Sigmoid colon (tissue), 7 donors: ENCODE data around the gene PCNX1. TPM values are rescaled to one million over a fixed set of nuclear protein-coding genes. Genes with fewer than 3 reads are reported as not detected.

Experiments used
- DNase-seq: peaks from one replicate; pipeline ENCODE4 v3.0.0-alpha.2; 2019
- H3K27ac ChIP-seq, 4 donors: fragments of 200-600 bp; sonication (generic); one replicate each; pipeline ENCODE4 v1.5.1; 2016 to 2019; ENCODE audit warnings: mild to moderate bottlenecking in 1 of 4
- H3K27me3 ChIP-seq, 3 donors: fragments of 200-600 bp; sonication (generic); one replicate each; pipeline ENCODE4 v1.5.1; 2019; ENCODE audit warnings: mild to moderate bottlenecking in 1 of 3
- H3K36me3 ChIP-seq, 4 donors: fragments of 200-600 bp; sonication (generic); one replicate each; pipeline ENCODE4 v1.5.1; 2016 to 2019
- H3K4me1 ChIP-seq, 4 donors: fragments of 200-600 bp; sonication (generic); one replicate each; pipeline ENCODE4 v1.5.1; 2017 to 2019
- H3K4me3 ChIP-seq, 4 donors: fragments of 200-600 bp; sonication (generic); one replicate each; pipeline ENCODE4 v1.5.1; 2017 to 2019; ENCODE audit warnings: mild to moderate bottlenecking in 2 of 4, moderate library complexity in 1 of 4
- H3K9me3 ChIP-seq, 4 donors: fragments of 200-600 bp in 3 of 4; sonication (generic) in 3 of 4; one replicate each; pipeline versions ENCODE4 v1.5.1 to v1.6.1; 2013 to 2019
- EP300 ChIP-seq, 4 donors: sonication (generic); formaldehyde crosslinking; IDR thresholded peaks; one replicate each; pipeline ENCODE4 v1.6.1; 2017; ENCODE audit warnings: antibody characterized with exemption in 4 of 4
- POLR2A ChIP-seq, 2 donors: fragments of 450-650 bp; IDR thresholded peaks; one replicate each; pipeline ENCODE4 v1.6.1; 2016; ENCODE audit warnings: antibody characterized with exemption in 2 of 2, mild to moderate bottlenecking in 2 of 2, moderate library complexity in 2 of 2
- POLR2AphosphoS5 ChIP-seq, 4 donors: sonication (generic); formaldehyde crosslinking; IDR thresholded peaks; one replicate each; pipeline ENCODE4 v1.6.1; 2017; ENCODE audit warnings: antibody characterized with exemption in 4 of 4
- WGBS, 2 donors: extraction: QIAGEN DNeasy Blood & Tissue Kit; methylation state at CpG; one replicate each; pipeline ENCODE4 v1.1.7; 2013; 5-methylcytosine and 5-hydroxymethylcytosine counted together
- intact Hi-C: fragments of 100-400 bp; cut with DNase I; formaldehyde crosslinking; loops from one replicate; pipeline ENCODE4 v1.15.1; 2023
- polyA plus RNA-seq, 3 donors: library from polyadenylated mRNA; stranded (reverse); fragments of 200-250 nt; gene quantifications; one replicate each; pipeline ENCODE4 v1.2.3, GENCODE V29; 2013
- total RNA-seq, 4 donors: library from RNA; depleted of rRNA; stranded (reverse); fragments of >200 nt; gene quantifications; one replicate each; pipeline ENCODE4 v1.1.0, GENCODE V29; 2016
- TF ChIP-seq, protein P1 (sequence below), 4 experiments: fragments of 450-650 bp in 3 of 4; fragments of 200-600 bp in 1 of 4; IDR thresholded peaks; one replicate each; pipeline ENCODE4 v1.5.1; 2016 to 2019; ENCODE audit warnings: antibody characterized with exemption in 4 of 4, mild to moderate bottlenecking in 3 of 4, moderate library complexity in 2 of 4
- donor health status: healthy with polysubstance abuse.
- donor health status: Bipolar disorder and iron deficiency.
- donor health status: healthy.

Gene PCNX1
- total and polyA plus RNA-seq, 7 donors, result 1.2 to 73.9 (median 62.8) TPM

DNA sequence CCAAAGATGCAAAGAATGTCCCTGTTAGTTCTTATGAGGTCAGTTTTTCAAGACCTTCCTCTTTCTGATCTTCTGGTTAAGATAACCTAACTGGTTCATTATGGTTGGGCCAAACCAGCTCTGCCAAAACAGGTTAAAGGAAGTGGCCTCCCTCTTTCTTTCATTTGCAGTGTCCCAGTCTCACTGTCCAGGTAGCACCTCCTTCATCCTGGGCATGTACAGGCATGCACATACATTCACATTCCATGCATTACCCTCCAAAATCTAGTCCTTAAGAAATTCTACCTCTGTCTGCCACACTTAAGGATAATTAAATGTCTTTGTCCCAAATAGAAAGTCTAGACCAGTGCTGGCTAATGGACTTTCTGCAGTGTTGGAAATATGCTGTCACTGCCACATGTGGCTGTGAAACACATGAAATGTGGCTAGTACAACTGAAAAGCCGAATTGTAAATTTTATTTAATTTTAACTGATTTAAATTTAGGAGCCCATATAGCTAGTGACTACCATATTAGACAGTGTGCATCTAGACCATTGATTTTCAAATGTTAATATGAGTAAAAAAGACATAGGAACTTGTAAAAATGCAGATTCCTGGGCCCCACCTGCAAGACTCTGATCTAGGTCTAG, 169.3 kb downstream of the PCNX1 start:
- Histone ChIP-seq H3K9me3 (peaks cover 0 to 7% (median 5%) of the 10 kb centered on the region in 4 donors), H3K27ac (no peak overlapping the region), H3K36me3 (peaks cover 17 to 75% (median 43%) of the 10 kb centered on the region in 4 donors), H3K4me1 (no peaks in the 10 kb centered on the region), H3K27me3 (no peaks in the 10 kb centered on the region), H3K4me3 (no peak overlapping the region)
- intact Hi-C loops, result no loop called here
- TF ChIP-seq POLR2A (IDR thresholded peaks at IDR 0.05) (no peak), POLR2AphosphoS5 (IDR thresholded peaks at IDR 0.05) (no peak), EP300 (IDR thresholded peaks at IDR 0.05) (no peak)
- TF ChIP-seq, protein P1, sequence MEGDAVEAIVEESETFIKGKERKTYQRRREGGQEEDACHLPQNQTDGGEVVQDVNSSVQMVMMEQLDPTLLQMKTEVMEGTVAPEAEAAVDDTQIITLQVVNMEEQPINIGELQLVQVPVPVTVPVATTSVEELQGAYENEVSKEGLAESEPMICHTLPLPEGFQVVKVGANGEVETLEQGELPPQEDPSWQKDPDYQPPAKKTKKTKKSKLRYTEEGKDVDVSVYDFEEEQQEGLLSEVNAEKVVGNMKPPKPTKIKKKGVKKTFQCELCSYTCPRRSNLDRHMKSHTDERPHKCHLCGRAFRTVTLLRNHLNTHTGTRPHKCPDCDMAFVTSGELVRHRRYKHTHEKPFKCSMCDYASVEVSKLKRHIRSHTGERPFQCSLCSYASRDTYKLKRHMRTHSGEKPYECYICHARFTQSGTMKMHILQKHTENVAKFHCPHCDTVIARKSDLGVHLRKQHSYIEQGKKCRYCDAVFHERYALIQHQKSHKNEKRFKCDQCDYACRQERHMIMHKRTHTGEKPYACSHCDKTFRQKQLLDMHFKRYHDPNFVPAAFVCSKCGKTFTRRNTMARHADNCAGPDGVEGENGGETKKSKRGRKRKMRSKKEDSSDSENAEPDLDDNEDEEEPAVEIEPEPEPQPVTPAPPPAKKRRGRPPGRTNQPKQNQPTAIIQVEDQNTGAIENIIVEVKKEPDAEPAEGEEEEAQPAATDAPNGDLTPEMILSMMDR (IDR thresholded peaks at IDR 0.05), result no peak
- no peak for DNase-seq
- WGBS, 2 donors, result 95 to 97% methylated on average over 1 of the region's 1 CpG

DNA sequence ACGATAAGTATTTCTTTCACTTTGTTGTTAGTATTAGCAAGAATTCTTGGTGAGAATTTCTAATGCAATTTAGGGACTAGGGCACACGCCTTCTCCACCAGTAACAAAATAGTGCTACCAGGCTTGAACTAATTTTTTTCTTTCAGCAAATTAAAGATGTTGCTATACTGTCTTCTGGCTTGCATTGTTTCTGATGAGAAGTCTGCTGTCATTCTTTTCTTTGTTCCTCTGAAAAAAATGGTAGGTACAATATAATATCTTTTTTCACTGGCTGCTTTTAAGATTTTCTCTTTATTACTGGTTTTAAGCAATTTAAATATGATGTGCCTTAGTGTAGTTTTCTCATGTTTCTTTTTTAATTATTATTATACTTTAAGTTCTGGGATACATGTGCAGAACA, 171.2 kb downstream of the PCNX1 start:
- Histone ChIP-seq H3K36me3 (peaks cover 14 to 58% (median 43%) of the 10 kb centered on the region in 4 donors), H3K4me3 (no peak overlapping the region), H3K9me3 (peaks cover 0 to 7% (median 5%) of the 10 kb centered on the region in 4 donors), H3K4me1 (no peaks in the 10 kb centered on the region), H3K27ac (no peak overlapping the region), H3K27me3 (no peaks in the 10 kb centered on the region)
- 98 to 99% methylated on average over 2 of the region's 2 CpGs for WGBS, 2 donors
- TF ChIP-seq, protein P1 (IDR thresholded peaks at IDR 0.05), result no peak
- no peak for TF ChIP-seq POLR2A (IDR thresholded peaks at IDR 0.05)
- TF ChIP-seq EP300 (IDR thresholded peaks at IDR 0.05), result no peak
- no peak for TF ChIP-seq POLR2AphosphoS5 (IDR thresholded peaks at IDR 0.05)
- intact Hi-C loops, result no loop called here
- DNase-seq, result no peak

DNA sequence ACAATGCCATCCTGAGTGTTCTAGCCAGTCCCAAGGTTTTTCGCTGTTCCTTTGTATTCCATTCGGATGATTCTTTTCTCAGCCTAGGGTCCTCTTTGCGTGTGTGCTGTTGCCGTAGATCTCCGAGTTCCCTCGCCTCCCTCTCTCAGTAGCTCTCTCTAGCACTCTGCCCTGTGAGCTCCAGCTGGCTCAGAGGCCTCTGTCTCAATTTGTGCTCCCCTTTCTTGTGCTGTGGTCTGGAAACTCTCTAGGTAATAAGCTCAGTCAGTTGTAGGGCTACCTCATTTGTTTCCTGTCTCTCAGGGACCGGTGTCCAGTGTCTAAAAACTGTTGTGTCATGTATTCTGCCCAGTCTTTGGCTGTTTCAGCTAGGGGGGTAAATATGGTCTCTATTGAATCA, 179.3 kb downstream of the PCNX1 start:
- TF ChIP-seq, protein P1 (IDR thresholded peaks at IDR 0.05), result no peak
- no peak for TF ChIP-seq EP300 (IDR thresholded peaks at IDR 0.05)
- no peak for TF ChIP-seq POLR2A (IDR thresholded peaks at IDR 0.05)
- no peak for TF ChIP-seq POLR2AphosphoS5 (IDR thresholded peaks at IDR 0.05)
- H3K36me3 ChIP-seq, result peaks cover 13 to 56% (median 18%) of the 10 kb centered on the region in 4 donors

DNA sequence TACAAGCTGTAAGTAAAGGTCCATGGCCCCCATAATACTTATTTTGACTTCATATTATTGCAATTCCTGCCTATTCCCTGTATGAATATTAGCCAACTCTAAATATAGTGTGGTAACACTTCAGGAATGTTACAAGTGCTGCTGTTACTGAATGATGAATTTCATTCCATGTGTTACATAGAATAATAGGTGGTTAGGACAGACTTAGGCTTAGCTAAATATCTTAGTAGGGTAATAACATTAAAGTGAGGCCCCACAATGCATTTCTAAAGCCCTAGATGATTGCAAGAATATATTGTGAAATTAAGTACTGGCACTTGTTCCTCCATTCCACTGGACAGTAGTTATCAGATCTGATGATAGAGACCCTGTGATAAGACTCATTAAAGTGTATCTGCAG, 182.7 kb downstream of the PCNX1 start:
- H3K27me3 ChIP-seq, result no peaks in the 10 kb centered on the region
- intact Hi-C loops, result no loop called here
- H3K27ac ChIP-seq, result no peak overlapping the region

More for the DNA sequence above, 179.3 kb downstream of the PCNX1 start:
- Histone ChIP-seq H3K9me3 (no peaks in the 10 kb centered on the region), H3K4me3 (no peak overlapping the region), H3K27ac (no peak overlapping the region), H3K27me3 (no peaks in the 10 kb centered on the region), H3K4me1 (peaks cover 0 to 9% (median 0%) of the 10 kb centered on the region in 4 donors)
- whole genome bisulfite sequencing, 2 donors, result 97% methylated on average over 7 of the region's 7 CpGs
- intact Hi-C loops, result no loop called here
- DNase-seq, result no peak

More for the DNA sequence above, 182.7 kb downstream of the PCNX1 start:
- Histone ChIP-seq H3K36me3 (peaks cover 10 to 67% (median 21%) of the 10 kb centered on the region in 4 donors), H3K4me3 (no peak overlapping the region), H3K4me1 (peaks cover 0 to 9% (median 0%) of the 10 kb centered on the region in 4 donors), H3K9me3 (no peaks in the 10 kb centered on the region)
- no peak for TF ChIP-seq POLR2AphosphoS5 (IDR thresholded peaks at IDR 0.05)
- TF ChIP-seq, protein P1 (IDR thresholded peaks at IDR 0.05), result no peak
- TF ChIP-seq EP300 (IDR thresholded peaks at IDR 0.05), result no peak
- TF ChIP-seq POLR2A (IDR thresholded peaks at IDR 0.05), result peak in 1 of 2 donors; percentile 4
- no peak for DNase-seq
